Nephron (organoid): ENCODE results near the gene NCF4.

Source experiments
- H3K27ac Mint-ChIP-seq, 3 experiments: 2 replicates each; pipeline ENCODE4 v1.8.0; 2020; ENCODE audit warnings: mixed read lengths in 3 of 3, mild to moderate bottlenecking in 2 of 3, moderate library complexity in 1 of 3
- H3K27me3 Mint-ChIP-seq: 2 replicates; pipeline ENCODE4 v1.8.0; 2021; ENCODE audit warnings: low read depth, mild to moderate bottlenecking, moderate library complexity, mixed read lengths
- H3K36me3 Mint-ChIP-seq: 2 replicates; pipeline ENCODE4 v1.8.0; 2020; ENCODE audit warnings: low read depth, mixed read lengths
- H3K4me1 Mint-ChIP-seq: 2 replicates; pipeline ENCODE4 v1.8.0; 2020; ENCODE audit warnings: mixed read lengths
- H3K4me3 Mint-ChIP-seq, 3 experiments: 2 replicates each; pipeline ENCODE4 v1.8.0; 2020; ENCODE audit warnings: mild to moderate bottlenecking in 3 of 3, mixed read lengths in 3 of 3, moderate library complexity in 2 of 3
- H3K9me3 Mint-ChIP-seq: 2 replicates; pipeline ENCODE4 v1.8.0; 2020; ENCODE audit warnings: mixed read lengths
- CTCF ChIP-seq, 3 experiments: fragments of 200-600 bp; sonication (generic); IDR thresholded peaks; one replicate each; pipeline ENCODE4 v1.5.0; 2021; ENCODE audit warnings: antibody characterized with exemption in 3 of 3; ENCODE audit not compliant: unreplicated experiment in 3 of 3

Gene NCF4

GRCh38 chr22:36860821-36861659 lies at the start of gene NCF4:
Gene NCF4, plus strand, starts transcription at chr22:36861006. Its CDS starts 166 bp downstream, at chr22:36861172.
- H3K9me3 Mint-ChIP-seq = peaks cover 3% of the 10 kb centered on the region
- no peaks in the 10 kb centered on the region for H3K36me3 Mint-ChIP-seq
- TF ChIP-seq CTCF (IDR thresholded peaks at IDR 0.05; ENCODE audit: unreplicated experiment in 3 of 3) = no peak
- peaks cover 42% of the 10 kb centered on the region for H3K27me3 Mint-ChIP-seq
- no peak within 1 kb of the TSS for H3K4me3 Mint-ChIP-seq
- H3K27ac Mint-ChIP-seq = no peak within 1 kb of the TSS
- H3K4me1 Mint-ChIP-seq = peaks cover 6% of the 10 kb centered on the region

GRCh38 chr22:36811094-36811800 lies 49.6 kb upstream of the NCF4 start:
- Mint-ChIP-seq H3K9me3 (no peaks in the 10 kb centered on the region), H3K27me3 (peaks cover 73% of the 10 kb centered on the region), H3K36me3 (no peaks in the 10 kb centered on the region), H3K4me1 (peaks cover 13% of the 10 kb centered on the region), H3K4me3 (no peak overlapping the region), H3K27ac (no peak overlapping the region)
- no peak for TF ChIP-seq CTCF (IDR thresholded peaks at IDR 0.05; ENCODE audit: unreplicated experiment in 3 of 3)

GRCh38 chr22:36814801-36815200 lies 46.0 kb upstream of the NCF4 start:
- H3K27ac Mint-ChIP-seq = no peak overlapping the region

GRCh38 chr22:36815558-36816338 lies 45.1 kb upstream of the NCF4 start:
- Mint-ChIP-seq H3K27me3 (peaks cover 92% of the 10 kb centered on the region), H3K27ac (no peak overlapping the region), H3K36me3 (no peaks in the 10 kb centered on the region), H3K9me3 (no peaks in the 10 kb centered on the region), H3K4me1 (peaks cover 36% of the 10 kb centered on the region), H3K4me3 (peak overlapping the region; percentile 22 to 57 (median 54))
- TF ChIP-seq CTCF (IDR thresholded peaks at IDR 0.05; ENCODE audit: unreplicated experiment in 3 of 3) = no peak

More at GRCh38 chr22:36814801-36815200, 46.0 kb upstream of the NCF4 start:
- Mint-ChIP-seq H3K9me3 (no peaks in the 10 kb centered on the region), H3K27me3 (peaks cover 86% of the 10 kb centered on the region), H3K4me3 (peak overlapping the region; percentile 24 to 46 (median 36)), H3K4me1 (peaks cover 27% of the 10 kb centered on the region), H3K36me3 (no peaks in the 10 kb centered on the region)
- no peak for TF ChIP-seq CTCF (IDR thresholded peaks at IDR 0.05; ENCODE audit: unreplicated experiment in 3 of 3)

GRCh38 chr22:36816339-36816635 lies 44.5 kb upstream of the NCF4 start:
- peak overlapping the region in 2 of 3 experiments; percentile 8 to 57 for H3K4me3 Mint-ChIP-seq
- no peak overlapping the region for H3K27ac Mint-ChIP-seq
- TF ChIP-seq CTCF (IDR thresholded peaks at IDR 0.05; ENCODE audit: unreplicated experiment in 3 of 3) = no peak
- H3K4me1 Mint-ChIP-seq = peaks cover 36% of the 10 kb centered on the region
- no peaks in the 10 kb centered on the region for H3K36me3 Mint-ChIP-seq
- H3K9me3 Mint-ChIP-seq = no peaks in the 10 kb centered on the region
- H3K27me3 Mint-ChIP-seq = peaks cover 95% of the 10 kb centered on the region
